Urinary bladder (tissue), 4 donors: ENCODE measurements around the gene DNMT1. TPM values are rescaled to one million over a fixed set of nuclear protein-coding genes. Genes with fewer than 3 reads are reported as not detected.
A peak's percentile ranks its signal among the peaks of the same experiment; 100 is the strongest.

Source experiments
- DNase-seq: peaks from one replicate; pipeline ENCODE4 v3.0.0-alpha.2; 2015; ENCODE audit errors: extremely low spot score
- H3K27ac ChIP-seq: one replicate; pipeline ENCODE4 v1.5.1; 2013; ENCODE audit warnings: low read depth, mild to moderate bottlenecking, moderate library complexity
- H3K36me3 ChIP-seq: one replicate; pipeline ENCODE4 v1.6.1; 2013; ENCODE audit warnings: mild to moderate bottlenecking, moderate library complexity; ENCODE audit not compliant: insufficient read depth
- H3K4me1 ChIP-seq: one replicate; pipeline ENCODE4 v1.6.1; 2013; ENCODE audit warnings: mild to moderate bottlenecking, moderate library complexity; ENCODE audit not compliant: insufficient read depth
- H3K4me3 ChIP-seq: one replicate; pipeline ENCODE4 v1.5.1; 2013; ENCODE audit warnings: low read depth, low read length
- WGBS: extraction: QIAGEN DNeasy Blood & Tissue Kit; methylation state at CpG from one replicate; pipeline ENCODE4 v1.1.7; 2013; 5-methylcytosine and 5-hydroxymethylcytosine counted together
- polyA plus RNA-seq: library from polyadenylated mRNA; stranded (reverse); fragments of 200-250 nt; gene quantifications from one replicate; pipeline ENCODE4 v1.2.3, GENCODE V29; 2013
- total RNA-seq: library from RNA; depleted of rRNA; stranded (reverse); fragments of >200 nt; gene quantifications from one replicate; pipeline ENCODE4 v1.2.3, GENCODE V29; 2014
- donor health status: healthy with polysubstance abuse.
- donor health status: healthy.

DNMT1 gene
- total and polyA plus RNA-seq, 2 donors = 32.5 to 35.5 TPM

DNA sequence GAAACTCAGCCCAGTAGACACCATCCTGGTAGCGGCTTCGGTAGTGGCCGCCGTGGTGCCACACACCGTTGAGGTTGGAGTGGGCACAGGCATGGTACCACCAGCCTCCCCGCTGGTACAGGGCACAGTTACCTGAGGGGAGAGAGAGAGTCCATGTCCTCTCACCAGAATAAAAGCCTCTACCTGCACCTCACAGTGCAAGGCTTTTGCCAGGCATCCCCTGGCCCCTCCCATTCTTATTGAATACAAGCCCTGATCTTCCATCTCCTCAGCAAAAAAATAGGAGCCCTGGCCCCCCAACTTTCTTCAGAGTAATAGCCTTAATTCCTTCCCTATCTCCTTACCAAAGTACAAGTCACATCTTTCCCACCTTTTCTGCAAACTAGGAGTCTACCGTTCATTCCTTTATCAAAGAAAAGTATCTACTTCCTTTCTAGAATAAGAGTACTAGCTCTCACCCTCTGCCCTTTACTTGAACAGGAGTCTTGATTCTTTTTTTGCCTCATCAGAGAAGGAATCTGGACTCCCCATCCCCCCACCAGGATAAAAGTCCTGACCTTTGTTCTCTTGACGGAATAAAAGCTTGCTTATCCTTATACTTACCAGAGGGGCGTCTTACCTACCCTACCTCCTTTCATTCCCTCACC, 102.0 kb downstream of the DNMT1 start:
- Histone ChIP-seq H3K4me1 (no peaks in the 10 kb centered on the region), H3K27ac (no peak overlapping the region), H3K36me3 (no peaks in the 10 kb centered on the region), H3K4me3 (no peak overlapping the region)
- DNase-seq = no peak
- 91% methylated on average over 9 of the region's 9 CpGs for WGBS

DNA sequence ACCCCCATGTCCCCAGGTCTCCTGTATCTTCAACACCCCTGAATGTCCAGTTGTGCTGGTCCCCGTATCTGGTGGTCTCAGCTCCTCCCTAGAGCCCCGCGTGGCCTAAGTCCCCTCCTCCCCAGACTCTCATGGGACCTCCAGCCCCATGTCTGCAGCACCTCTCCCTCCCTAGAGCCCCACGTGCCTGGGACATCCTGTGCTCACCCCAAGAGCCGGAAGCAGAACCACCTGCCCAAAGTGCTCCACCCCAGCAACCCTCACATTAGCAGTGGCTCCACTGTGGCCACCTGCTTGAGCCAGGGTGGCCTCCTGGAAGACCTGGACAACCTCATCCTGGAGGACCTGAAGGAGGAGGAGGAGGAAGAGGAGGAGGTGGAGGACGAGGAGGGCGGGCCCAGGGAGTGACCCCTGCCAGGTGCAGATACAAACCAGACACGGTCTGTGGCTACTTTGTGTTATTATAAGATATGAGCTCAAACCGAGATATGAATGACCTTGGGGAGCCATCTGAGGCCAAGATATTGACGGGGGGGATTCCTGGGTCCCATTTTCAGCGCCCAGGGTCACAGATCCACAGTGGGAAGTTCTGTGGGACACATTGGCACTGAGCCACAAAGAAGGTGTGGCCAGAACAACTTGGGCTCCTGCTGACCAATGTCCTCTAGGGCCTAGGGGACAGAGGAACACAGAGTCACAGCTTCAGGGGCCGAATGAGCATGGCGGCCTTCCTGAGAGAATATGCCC, 102.7 kb downstream of the DNMT1 start:
- 78% methylated on average over 13 of the region's 13 CpGs for WGBS
- Histone ChIP-seq H3K4me3 (no peak overlapping the region), H3K4me1 (no peaks in the 10 kb centered on the region), H3K27ac (no peak overlapping the region), H3K36me3 (no peaks in the 10 kb centered on the region)
- DNase-seq = no peak

DNA sequence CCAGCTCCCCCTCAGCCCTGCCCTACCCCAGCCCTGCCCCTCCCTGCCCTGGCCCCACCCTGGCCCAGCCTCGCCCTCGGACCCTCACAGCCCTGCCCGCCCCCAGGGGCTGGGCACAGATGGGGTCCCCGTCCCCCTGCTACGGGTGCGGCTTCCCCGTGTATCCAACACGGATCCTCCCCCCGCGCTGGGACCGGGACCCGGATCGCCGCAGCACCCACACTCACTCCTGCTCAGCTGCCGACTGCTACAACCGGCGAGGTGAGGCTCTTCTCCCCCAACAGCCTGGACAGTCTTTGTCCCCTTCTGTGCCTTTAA, 103.4 kb downstream of the DNMT1 start:
- Histone ChIP-seq H3K4me3 (no peak overlapping the region), H3K27ac (no peak overlapping the region), H3K36me3 (no peaks in the 10 kb centered on the region), H3K4me1 (no peaks in the 10 kb centered on the region)
- 92% methylated on average over 17 of the region's 17 CpGs for WGBS
- DNase-seq = no peak

DNA sequence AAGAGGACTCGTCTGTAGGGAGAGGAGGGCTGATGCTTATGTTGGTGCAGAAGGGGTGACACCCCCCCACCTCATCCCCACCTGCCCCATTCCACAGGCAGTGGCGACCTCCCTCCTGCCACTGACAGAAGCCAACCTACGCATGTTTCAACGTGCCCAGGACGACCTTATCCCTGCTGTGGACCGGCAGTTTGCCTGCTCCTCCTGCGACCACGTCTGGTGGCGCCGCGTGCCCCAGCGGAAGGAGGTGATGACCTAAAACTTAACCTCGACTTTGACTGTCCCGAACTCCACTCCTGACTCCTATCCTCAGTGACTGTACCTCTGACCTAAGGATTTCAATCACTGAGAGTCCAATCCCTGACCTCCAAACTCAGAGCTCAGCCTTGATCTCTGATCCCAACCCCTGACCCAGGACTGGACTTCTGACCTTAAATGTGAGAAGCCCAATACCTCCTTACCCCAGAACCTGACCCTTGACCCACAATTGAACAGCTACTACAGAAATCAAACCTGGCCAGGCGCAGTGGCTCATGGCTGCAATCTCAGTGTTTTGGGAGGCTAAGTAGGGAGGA, 104.9 kb downstream of the DNMT1 start:
- H3K4me1 ChIP-seq = no peaks in the 10 kb centered on the region
- no peaks in the 10 kb centered on the region for H3K36me3 ChIP-seq
- no peak for DNase-seq
- WGBS = 75% methylated on average over 15 of the region's 15 CpGs
- H3K4me3 ChIP-seq = no peak overlapping the region
- H3K27ac ChIP-seq = no peak overlapping the region

DNA sequence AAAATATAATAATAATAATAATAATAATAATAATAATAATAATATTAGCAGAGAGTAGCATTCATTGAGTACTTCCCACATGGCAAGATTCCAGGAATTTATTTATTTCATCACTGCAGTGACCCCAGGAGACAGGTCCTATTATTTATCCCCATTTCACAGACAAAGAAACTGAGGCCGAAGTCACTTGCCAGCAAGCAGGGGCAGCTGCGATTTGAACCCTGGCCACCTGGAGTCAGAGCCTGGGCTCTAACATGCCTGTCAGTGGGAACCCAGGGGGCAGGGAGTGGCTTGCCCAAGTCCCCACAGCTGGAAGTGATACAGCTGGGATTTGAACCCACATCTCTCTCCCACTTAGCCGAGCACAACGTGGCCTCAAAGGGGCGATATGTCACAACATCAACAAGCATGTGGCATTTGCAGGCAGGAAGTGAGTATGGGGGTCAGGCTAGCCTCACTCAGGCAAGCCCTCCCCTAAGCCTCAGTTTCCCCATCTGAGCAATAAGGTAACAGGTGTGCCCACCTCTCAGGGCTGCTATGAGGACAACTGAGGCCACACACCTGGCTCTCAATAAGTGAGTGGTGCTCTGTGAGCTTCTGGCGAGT, 105.7 kb downstream of the DNMT1 start:
- Histone ChIP-seq H3K36me3 (no peaks in the 10 kb centered on the region), H3K4me1 (no peaks in the 10 kb centered on the region), H3K4me3 (no peak overlapping the region), H3K27ac (no peak overlapping the region)
- no peak for DNase-seq
- 92% methylated on average over 6 of the region's 6 CpGs for WGBS

DNA sequence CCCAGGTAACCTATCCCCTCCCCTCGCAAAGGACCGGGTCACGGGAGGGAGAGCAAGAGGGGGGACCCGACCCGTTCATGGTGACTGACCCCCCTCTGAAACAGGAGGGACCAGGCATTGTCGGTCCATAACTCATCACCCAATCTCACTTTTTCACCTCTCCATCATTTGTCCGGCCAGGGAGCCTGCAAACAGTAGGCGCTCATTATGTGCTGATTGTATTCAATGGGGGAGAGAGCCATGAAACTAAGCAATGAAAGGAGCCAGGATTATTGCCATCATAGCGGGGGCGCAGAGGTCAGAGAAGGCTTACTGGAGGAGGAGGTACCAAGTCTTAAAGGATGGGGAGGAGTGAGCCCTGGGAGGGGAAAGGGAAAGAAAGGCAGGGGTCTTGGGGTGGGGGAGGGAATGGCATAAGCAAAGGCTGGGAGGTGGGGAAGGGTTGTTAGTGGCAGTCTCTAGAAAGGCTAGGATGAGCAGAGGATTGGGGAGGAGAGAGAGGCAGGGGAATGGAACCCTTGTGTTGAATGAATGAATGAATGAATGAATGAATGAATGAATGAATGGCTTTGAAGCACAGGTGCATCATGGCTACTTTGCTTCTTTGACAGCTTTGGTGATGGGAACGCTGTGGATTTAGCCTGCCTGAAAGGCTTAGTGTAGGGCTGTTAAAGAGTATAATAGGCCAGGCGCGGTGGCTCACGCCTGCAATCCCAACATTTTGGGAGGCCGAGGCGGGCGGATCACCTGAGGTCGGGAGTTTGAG, 107.3 kb downstream of the DNMT1 start:
- Histone ChIP-seq H3K36me3 (no peaks in the 10 kb centered on the region), H3K27ac (no peak overlapping the region), H3K4me1 (no peaks in the 10 kb centered on the region), H3K4me3 (peak overlapping the region; percentile 92)
- WGBS = 82% methylated on average over 18 of the region's 18 CpGs
- no peak for DNase-seq

DNA sequence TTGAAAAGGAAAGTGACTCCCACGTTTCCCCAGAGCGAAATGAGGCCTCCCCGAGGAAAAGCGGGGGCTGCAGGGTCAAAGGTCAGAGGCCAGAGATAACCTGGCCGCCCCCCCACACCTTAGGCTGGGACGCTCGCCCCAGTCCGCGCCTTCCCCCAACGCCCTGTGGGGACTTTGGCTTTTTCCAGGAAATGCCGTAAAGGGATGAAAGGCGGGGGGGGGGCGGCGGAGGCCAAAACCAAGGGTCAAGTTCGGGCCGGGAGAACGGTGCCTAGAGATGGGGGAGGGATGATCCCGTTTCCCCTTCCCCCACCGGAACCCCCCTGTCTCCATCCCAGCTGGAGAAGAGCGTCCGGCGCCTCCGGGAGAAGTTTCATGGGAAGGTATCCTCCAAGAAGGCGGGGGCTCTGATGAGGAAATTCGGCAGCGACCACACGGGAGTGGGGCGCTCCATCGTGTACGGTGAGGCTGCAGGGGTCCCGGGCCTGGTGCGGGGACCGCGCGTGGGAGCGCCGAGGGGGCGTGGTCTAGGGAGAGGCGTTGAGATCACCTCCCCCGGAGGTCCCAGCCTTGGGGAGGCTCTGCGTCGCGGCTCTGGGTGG, 108.1 kb downstream of the DNMT1 start:
- Histone ChIP-seq H3K4me1 (no peaks in the 10 kb centered on the region), H3K4me3 (peak overlapping the region; percentile 92), H3K36me3 (no peaks in the 10 kb centered on the region), H3K27ac (peak overlapping the region; percentile 76)
- no peak for DNase-seq
- 5% methylated on average over 43 of the region's 43 CpGs for WGBS

DNA sequence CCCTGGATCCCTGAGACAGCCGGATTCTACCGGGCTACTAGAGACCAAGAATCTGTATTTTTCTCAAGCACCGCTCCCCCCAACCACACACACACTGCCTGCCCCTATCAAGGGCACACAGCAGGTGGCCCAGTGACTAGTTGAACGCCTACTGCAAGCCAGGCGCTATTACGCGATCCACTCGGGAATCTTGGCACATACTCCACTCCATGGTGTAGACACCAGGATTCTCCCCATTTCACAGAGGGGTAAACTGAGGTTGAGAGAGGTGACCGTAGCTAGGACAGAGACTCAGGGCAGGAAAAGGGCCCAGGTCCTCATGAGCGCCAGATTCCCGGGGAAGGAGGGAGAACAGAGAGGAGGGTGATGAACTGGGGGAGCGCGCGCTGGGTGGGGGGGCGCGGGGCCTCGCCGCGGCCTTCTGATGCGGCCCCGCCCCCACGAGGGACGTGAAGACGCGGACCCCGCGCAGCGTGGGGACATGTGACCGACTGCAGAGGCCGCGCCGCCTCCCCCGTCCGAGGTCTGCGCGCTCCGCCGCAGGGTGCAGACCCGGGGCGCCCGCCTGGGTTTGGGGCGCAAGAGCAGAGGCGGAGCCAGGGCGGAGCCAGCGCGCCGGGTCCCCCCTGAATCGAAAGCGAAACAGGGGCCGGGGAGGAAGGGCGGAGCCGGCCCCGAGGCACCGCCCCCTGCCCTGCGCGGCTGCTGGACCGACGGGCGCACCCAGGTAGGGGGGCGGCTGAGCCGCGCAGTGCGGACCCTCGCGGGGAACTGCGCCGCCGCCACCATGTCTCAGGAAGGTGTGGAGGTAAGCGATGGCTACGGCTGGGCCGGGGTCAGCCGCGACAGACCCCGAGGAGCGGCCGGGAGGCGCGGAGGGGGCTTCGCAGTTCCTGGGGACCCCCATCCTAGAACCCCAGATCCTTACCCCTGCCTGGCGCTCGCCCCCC, 108.8 kb downstream of the DNMT1 start, which contains the start of gene SHFL:
TSS of gene SHFL (plus strand) at position 677 of the 950 bp plus-strand sequence. CDS start at position 788, 111 bp downstream.
- H3K4me3 ChIP-seq = peak within 1 kb of the TSS; percentile 92
- no peaks in the 10 kb centered on the region for H3K36me3 ChIP-seq
- no peaks in the 10 kb centered on the region for H3K4me1 ChIP-seq
- WGBS = 3% methylated on average over 81 of the region's 81 CpGs
- H3K27ac ChIP-seq = peak within 1 kb of the TSS; percentile 76
- DNase-seq = no peak

DNA sequence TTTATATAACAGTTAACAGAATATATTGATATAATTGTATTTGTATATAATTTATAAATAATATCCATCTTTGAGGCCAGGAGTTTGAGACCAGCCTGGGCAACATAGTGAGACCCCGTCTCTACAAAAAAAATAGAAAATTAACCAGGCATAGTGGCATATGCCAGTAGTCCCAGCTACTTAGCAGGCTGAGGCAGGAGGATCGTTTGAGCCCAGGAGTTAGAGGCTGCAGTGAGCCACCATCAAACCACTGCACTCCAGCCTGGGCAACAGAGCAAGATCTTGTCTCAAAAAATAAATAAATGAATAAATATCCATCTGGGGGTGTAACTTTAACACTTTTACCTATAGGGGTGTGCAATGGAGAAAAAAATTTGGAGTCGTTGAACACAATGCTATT, 110.0 kb downstream of the DNMT1 start:
- H3K4me3 ChIP-seq = no peak overlapping the region
- WGBS = 74% methylated on average over 3 of the region's 3 CpGs

DNA sequence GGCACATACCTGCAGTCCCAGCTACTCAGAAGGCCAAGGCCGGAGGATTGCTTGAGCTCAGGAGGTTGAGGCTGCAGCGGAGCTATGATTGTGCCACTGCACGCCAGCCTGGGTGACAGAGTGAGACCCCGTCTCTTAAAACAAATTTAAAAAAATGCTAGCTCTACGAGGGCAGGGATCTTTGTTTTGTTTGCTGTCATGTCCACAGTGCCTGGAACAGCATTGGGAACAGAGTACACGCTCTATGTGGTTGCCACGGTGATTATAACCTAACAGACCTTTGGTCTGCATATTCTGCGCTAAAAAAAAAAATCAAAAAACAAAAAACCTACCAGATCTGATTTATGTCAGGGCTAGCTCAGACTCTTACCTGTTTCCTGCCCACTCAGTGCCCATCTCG, 110.8 kb downstream of the DNMT1 start:
- no peaks in the 10 kb centered on the region for H3K36me3 ChIP-seq
- no peak for DNase-seq
- WGBS = 82% methylated on average over 9 of the region's 9 CpGs
- no peak overlapping the region for H3K27ac ChIP-seq
- no peak overlapping the region for H3K4me3 ChIP-seq
- no peaks in the 10 kb centered on the region for H3K4me1 ChIP-seq

More for the DNA sequence above, 110.0 kb downstream of the DNMT1 start:
- no peaks in the 10 kb centered on the region for H3K36me3 ChIP-seq
- no peaks in the 10 kb centered on the region for H3K4me1 ChIP-seq
- no peak for DNase-seq
- H3K27ac ChIP-seq = no peak overlapping the region
